Measurements from ENCODE around the gene CDC42EP1. TPM values are rescaled to one million over a fixed set of nuclear protein-coding genes. Genes with fewer than 3 reads are reported as not detected.
A peak's percentile ranks its signal among the peaks of the same experiment; 100 is the strongest.
"Not testable (repeated sequence)": the region's sequence is repeated elsewhere in the genome, so short reads cannot be mapped to it uniquely, and the experiment has no call there.

Gene CDC42EP1
- total RNA-seq, 1 experiment from 2014 or later, result 75.0 TPM

GRCh38 chr22:37608477-37609239, 48.4 kb downstream of the CDC42EP1 start, which contains the start of gene GGA1:
Gene GGA1 (plus strand): TSS chr22:37608834. CDS start chr22:37608861, 27 bp downstream.
- TF ChIP-seq, protein P1, sequence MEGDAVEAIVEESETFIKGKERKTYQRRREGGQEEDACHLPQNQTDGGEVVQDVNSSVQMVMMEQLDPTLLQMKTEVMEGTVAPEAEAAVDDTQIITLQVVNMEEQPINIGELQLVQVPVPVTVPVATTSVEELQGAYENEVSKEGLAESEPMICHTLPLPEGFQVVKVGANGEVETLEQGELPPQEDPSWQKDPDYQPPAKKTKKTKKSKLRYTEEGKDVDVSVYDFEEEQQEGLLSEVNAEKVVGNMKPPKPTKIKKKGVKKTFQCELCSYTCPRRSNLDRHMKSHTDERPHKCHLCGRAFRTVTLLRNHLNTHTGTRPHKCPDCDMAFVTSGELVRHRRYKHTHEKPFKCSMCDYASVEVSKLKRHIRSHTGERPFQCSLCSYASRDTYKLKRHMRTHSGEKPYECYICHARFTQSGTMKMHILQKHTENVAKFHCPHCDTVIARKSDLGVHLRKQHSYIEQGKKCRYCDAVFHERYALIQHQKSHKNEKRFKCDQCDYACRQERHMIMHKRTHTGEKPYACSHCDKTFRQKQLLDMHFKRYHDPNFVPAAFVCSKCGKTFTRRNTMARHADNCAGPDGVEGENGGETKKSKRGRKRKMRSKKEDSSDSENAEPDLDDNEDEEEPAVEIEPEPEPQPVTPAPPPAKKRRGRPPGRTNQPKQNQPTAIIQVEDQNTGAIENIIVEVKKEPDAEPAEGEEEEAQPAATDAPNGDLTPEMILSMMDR (IDR thresholded peaks at IDR 0.05; ENCODE audit: insufficient read depth in 1 of 2, low read depth in 1 of 2, low read length in 1 of 2, severe bottlenecking in 1 of 2, unreplicated experiment in 1 of 2), result no peak
- H3K4me3 ChIP-seq (ENCODE audit: low read depth, low read length), result peak within 1 kb of the TSS; percentile 75
- H3K4me1 ChIP-seq, result peaks cover 12% of the 10 kb centered on the region
- Mint-ChIP-seq H3K4me1 (ENCODE audit: low read depth, unreplicated experiment) (peaks cover 6% of the 10 kb centered on the region), H3K36me3 (ENCODE audit: insufficient read depth, unreplicated experiment) (peaks cover 17% of the 10 kb centered on the region), H3K27me3 (ENCODE audit: insufficient read depth, unreplicated experiment) (no peaks in the 10 kb centered on the region), H3K27ac (ENCODE audit: unreplicated experiment) (peak within 1 kb of the TSS; percentile 95), H3K9me3 (ENCODE audit: unreplicated experiment) (no peaks in the 10 kb centered on the region), H3K4me3 (ENCODE audit: unreplicated experiment) (peak within 1 kb of the TSS; percentile 87)
- no TSS peak for BruUV-seq (replicated peaks)
- intact Hi-C loops (cut with micrococcal nuclease; ENCODE audit: unreplicated experiment), result loop anchor here (2.0 to 10.0 kb wide), 4 partner anchors 32 to 76 kb away; partner anchors contain the start of gene NOL12
- peak; percentile 94 for DNase-seq
- H3K9me3 ChIP-seq, result no peaks in the 10 kb centered on the region
- POLR2A ChIA-PET, result interaction anchor here (0.6 to 2.1 kb wide), 10 partner anchors 9 to 235 kb away, joined by 3 to 22 read pairs (median 4); partner anchors contain the start of genes ANKRD54, CDC42EP1, GCAT and LGALS2
- H3K36me3 ChIP-seq (ENCODE audit: control insufficient read depth, insufficient read depth, low read length), result no peaks in the 10 kb centered on the region; the same call in 1 of the 2 replicates
- CTCF ChIA-PET, result interaction anchor here (0.7 to 2.8 kb wide), 14 partner anchors 8 to 143 kb away, joined by 3 to 31 read pairs (median 8); partner anchors contain the start of genes NOL12 and PDXP
- H3K27me3 ChIP-seq (replicated peaks; ENCODE audit: control insufficient read depth, insufficient read depth, low read length), result no peaks in the 10 kb centered on the region

DNA sequence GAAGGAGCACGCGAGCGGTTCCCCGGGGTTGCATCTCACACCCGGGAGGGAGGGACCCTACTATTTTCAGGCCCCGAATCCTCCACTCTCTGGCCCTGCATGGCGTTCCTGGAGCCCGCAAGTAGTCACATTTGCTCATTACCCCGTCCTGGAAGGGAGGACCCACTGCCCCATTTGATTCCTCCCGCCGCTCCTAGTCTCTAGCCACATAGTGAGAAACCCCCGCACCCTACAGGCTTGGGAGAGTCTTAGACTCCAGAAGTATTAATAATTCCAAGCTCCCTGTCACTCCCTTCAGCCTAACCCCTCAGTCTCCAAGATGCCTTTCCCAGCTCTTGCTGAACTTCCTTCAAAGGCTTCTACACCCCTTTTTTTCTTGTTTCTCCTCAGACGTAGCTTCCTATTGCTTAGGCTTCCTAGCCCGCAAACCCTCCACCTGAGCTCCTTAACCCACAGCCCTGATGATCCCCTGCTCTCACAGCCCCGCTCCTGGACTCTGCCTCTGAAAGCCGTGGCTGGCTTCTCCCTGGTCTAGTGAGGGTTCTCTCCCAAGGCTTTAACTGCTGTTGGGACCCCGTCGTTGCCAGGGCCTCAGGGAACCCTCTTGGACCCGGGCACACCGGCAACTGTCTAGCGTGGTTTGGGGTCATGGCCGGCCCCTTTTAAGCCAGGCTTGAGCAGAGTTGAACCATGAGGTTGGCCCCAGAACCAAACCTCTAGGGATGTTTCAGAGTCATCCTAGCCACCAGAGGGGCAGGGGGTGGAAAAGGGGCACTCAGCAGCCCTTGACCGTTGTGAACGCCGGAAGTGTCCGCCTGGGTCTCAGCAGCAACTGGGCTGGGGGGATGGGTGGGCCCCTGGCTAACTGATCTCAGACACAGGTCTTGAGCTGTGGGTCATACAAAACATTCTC, 49.2 kb downstream of the CDC42EP1 start:
- peaks cover 17% of the 10 kb centered on the region for H3K36me3 Mint-ChIP-seq (ENCODE audit: insufficient read depth, unreplicated experiment)
- intact Hi-C loops (cut with micrococcal nuclease; ENCODE audit: unreplicated experiment), result loop anchor here (2.0 to 10.0 kb wide), 4 partner anchors 31 to 75 kb away; partner anchors contain the start of gene NOL12
- peaks cover 6% of the 10 kb centered on the region for H3K4me1 Mint-ChIP-seq (ENCODE audit: low read depth, unreplicated experiment)
- Histone ChIP-seq H3K4me3 (ENCODE audit: low read depth, low read length) (peak overlapping the region; percentile 75), H3K27me3 (replicated peaks; ENCODE audit: control insufficient read depth, insufficient read depth, low read length) (no peaks in the 10 kb centered on the region), H3K36me3 (ENCODE audit: control insufficient read depth, insufficient read depth, low read length) (no peaks in the 10 kb centered on the region; the same call in 1 of the 2 replicates), H3K9me3 (no peaks in the 10 kb centered on the region), H3K4me1 (peaks cover 12% of the 10 kb centered on the region)
- H3K27ac Mint-ChIP-seq (ENCODE audit: unreplicated experiment), result peak overlapping the region; percentile 95
- DNase-seq, result no peak
- no peaks in the 10 kb centered on the region for H3K27me3 Mint-ChIP-seq (ENCODE audit: insufficient read depth, unreplicated experiment)
- BruUV-seq (replicated peaks), result TSS peak; percentile 18
- peak overlapping the region; percentile 87 for H3K4me3 Mint-ChIP-seq (ENCODE audit: unreplicated experiment)
- ChIA-PET POLR2A (interaction anchor here (0.9 to 2.1 kb wide), 3 partner anchors 17 to 198 kb away, joined by 4 to 22 read pairs (median 17); partner anchors contain the start of genes GCAT and PDXP), CTCF (interaction anchor here (0.9 to 2.1 kb wide), 4 partner anchors 24 to 42 kb away, joined by 3 to 10 read pairs (median 6); no protein-coding TSS in a partner anchor)
- TF ChIP-seq, protein P1 (IDR thresholded peaks at IDR 0.05; ENCODE audit: insufficient read depth in 1 of 2, low read depth in 1 of 2, low read length in 1 of 2, severe bottlenecking in 1 of 2, unreplicated experiment in 1 of 2), result no peak
- no peaks in the 10 kb centered on the region for H3K9me3 Mint-ChIP-seq (ENCODE audit: unreplicated experiment)

- H3K4me1 Mint-ChIP-seq (ENCODE audit: low read depth, unreplicated experiment); H3K27me3 Mint-ChIP-seq (ENCODE audit: insufficient read depth, unreplicated experiment); DNase-seq; H3K36me3 ChIP-seq (ENCODE audit: control insufficient read depth, insufficient read depth, low read length); H3K9me3 Mint-ChIP-seq (ENCODE audit: unreplicated experiment); H3K9me3 ChIP-seq; H3K4me3 ChIP-seq (ENCODE audit: low read depth, low read length); CTCF ChIA-PET; H3K27me3 ChIP-seq (replicated peaks; ENCODE audit: control insufficient read depth, insufficient read depth, low read length); POLR2A ChIA-PET; BruUV-seq (replicated peaks); intact Hi-C loops (cut with micrococcal nuclease; ENCODE audit: unreplicated experiment): not testable (repeated sequence)
- H3K4me1 ChIP-seq, result peaks cover 12% of the 10 kb centered on the region
- peak overlapping the region; percentile 95 for H3K27ac Mint-ChIP-seq (ENCODE audit: unreplicated experiment)
- H3K4me3 Mint-ChIP-seq (ENCODE audit: unreplicated experiment), result peak overlapping the region; percentile 87
- H3K36me3 Mint-ChIP-seq (ENCODE audit: insufficient read depth, unreplicated experiment), result peaks cover 17% of the 10 kb centered on the region
Observed at GRCh38 chr22:37610153-37610475, 49.8 kb downstream of the CDC42EP1 start.

All from Caco-2 (cell line).